ENCODE data around the gene ACOX3.

DNA sequence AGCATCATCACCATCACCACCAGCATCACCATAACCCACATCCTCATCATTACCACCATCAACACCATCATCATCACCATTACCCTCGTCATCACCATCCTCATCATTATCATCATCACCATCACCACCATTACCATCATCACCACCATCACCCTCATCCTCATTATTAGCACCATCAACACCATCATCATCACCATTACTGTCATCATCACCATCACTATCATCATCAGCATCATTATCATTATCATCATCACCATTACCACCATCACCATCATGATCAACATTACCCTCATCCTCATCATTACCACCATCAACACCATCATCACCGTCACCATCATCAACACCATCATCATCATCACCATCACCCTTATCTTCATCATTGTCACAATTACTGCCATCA, 119.3 kb downstream of the ACOX3 start:
- TF ChIP-seq EZH2 (IDR thresholded peaks at IDR 0.05; ENCODE audit: low read length, missing control alignments) = no peak
- TF ChIP-seq, protein P1, sequence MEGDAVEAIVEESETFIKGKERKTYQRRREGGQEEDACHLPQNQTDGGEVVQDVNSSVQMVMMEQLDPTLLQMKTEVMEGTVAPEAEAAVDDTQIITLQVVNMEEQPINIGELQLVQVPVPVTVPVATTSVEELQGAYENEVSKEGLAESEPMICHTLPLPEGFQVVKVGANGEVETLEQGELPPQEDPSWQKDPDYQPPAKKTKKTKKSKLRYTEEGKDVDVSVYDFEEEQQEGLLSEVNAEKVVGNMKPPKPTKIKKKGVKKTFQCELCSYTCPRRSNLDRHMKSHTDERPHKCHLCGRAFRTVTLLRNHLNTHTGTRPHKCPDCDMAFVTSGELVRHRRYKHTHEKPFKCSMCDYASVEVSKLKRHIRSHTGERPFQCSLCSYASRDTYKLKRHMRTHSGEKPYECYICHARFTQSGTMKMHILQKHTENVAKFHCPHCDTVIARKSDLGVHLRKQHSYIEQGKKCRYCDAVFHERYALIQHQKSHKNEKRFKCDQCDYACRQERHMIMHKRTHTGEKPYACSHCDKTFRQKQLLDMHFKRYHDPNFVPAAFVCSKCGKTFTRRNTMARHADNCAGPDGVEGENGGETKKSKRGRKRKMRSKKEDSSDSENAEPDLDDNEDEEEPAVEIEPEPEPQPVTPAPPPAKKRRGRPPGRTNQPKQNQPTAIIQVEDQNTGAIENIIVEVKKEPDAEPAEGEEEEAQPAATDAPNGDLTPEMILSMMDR (conservative IDR thresholded peaks at IDR 0.05 in 1 of 2, IDR thresholded peaks at IDR 0.05 in 1 of 2; ENCODE audit: low read depth in 1 of 2, low read length in 2 of 2) = no peak

Measured in fibroblast of lung (primary cell).